ENCODE results near the gene VPS13D.

DNA sequence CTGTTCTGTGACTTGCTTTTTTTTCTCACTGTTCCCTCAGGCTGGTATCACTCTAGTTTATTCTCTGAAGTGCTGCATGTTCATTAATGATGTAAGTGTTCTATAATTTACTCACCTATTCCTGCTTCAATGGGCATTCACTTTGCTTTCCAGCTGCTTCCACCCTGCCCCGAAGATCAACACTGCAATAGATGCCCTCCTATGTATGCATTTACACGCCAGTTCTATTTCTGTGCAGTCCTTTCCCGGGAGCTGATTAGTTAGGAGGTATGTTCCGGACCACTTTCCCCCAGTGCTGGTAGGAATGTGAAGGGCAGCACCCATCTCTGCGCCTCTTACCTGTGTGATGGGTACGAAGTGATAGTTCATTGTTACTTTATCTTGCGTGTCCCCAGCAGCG is 284.8 kb downstream of the VPS13D start:
- TF ChIP-seq, protein P1, sequence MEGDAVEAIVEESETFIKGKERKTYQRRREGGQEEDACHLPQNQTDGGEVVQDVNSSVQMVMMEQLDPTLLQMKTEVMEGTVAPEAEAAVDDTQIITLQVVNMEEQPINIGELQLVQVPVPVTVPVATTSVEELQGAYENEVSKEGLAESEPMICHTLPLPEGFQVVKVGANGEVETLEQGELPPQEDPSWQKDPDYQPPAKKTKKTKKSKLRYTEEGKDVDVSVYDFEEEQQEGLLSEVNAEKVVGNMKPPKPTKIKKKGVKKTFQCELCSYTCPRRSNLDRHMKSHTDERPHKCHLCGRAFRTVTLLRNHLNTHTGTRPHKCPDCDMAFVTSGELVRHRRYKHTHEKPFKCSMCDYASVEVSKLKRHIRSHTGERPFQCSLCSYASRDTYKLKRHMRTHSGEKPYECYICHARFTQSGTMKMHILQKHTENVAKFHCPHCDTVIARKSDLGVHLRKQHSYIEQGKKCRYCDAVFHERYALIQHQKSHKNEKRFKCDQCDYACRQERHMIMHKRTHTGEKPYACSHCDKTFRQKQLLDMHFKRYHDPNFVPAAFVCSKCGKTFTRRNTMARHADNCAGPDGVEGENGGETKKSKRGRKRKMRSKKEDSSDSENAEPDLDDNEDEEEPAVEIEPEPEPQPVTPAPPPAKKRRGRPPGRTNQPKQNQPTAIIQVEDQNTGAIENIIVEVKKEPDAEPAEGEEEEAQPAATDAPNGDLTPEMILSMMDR (conservative IDR thresholded peaks at IDR 0.05; ENCODE audit: low read depth in 2 of 2): no peak
- TF ChIP-seq POLR2AphosphoS5 (IDR thresholded peaks at IDR 0.05; ENCODE audit: low read depth): no peak
- no peak for TF ChIP-seq JUNB (IDR thresholded peaks at IDR 0.05; ENCODE audit: unreplicated experiment)
- TF ChIP-seq REST (IDR thresholded peaks at IDR 0.05; ENCODE audit: unreplicated experiment): no peak
- TF ChIP-seq EZH2phosphoT487 (IDR thresholded peaks at IDR 0.05; ENCODE audit: unreplicated experiment): no peak
- TF ChIP-seq EZH2 (IDR thresholded peaks at IDR 0.05; ENCODE audit: low read depth, unreplicated experiment): no peak

Data from GM23338 (cell line).